HG02571 (cell line): Measurements from ENCODE around the gene DMRTC2.

Source experiments
- ATAC-seq: cut with Tn5 transposase; IDR thresholded peaks from one replicate; pipeline ENCODE4 v1.9.1; 2021; ENCODE audit warnings: mild to moderate bottlenecking, moderate library complexity; ENCODE audit not compliant: unreplicated experiment

The DMRTC2 gene

GRCh38 chr19:41887711-41888382, 43.0 kb downstream of the DMRTC2 start:
- ATAC-seq, result no peak

GRCh38 chr19:41888926-41889325, 44.1 kb downstream of the DMRTC2 start:
- no peak for ATAC-seq

- no peak for ATAC-seq
Observed at GRCh38 chr19:41889896-41890295, 45.1 kb downstream of the DMRTC2 start.

GRCh38 chr19:41890936-41891335, 46.1 kb downstream of the DMRTC2 start:
- no peak for ATAC-seq

GRCh38 chr19:41892173-41892902, 47.5 kb downstream of the DMRTC2 start:
- no peak for ATAC-seq

GRCh38 chr19:41893899-41894298, 49.1 kb downstream of the DMRTC2 start:
- no peak for ATAC-seq

- no peak for ATAC-seq
Observed at GRCh38 chr19:41894350-41894749, 49.5 kb downstream of the DMRTC2 start.

GRCh38 chr19:41895745-41896580, 51.1 kb downstream of the DMRTC2 start:
- ATAC-seq, result no peak

- no peak for ATAC-seq
Observed at GRCh38 chr19:41896581-41896942, 51.7 kb downstream of the DMRTC2 start.

GRCh38 chr19:41897181-41897580, 52.3 kb downstream of the DMRTC2 start:
- no peak for ATAC-seq

- no peak for ATAC-seq
Observed at GRCh38 chr19:41897820-41898219, 53.0 kb downstream of the DMRTC2 start.

GRCh38 chr19:41898235-41898634, 53.4 kb downstream of the DMRTC2 start:
- no peak for ATAC-seq
